DMS 273 (cell line): ENCODE results near the gene FXYD4.

Source experiments
- DNase-seq: peaks from one replicate; lab custom pipeline; 2025; ENCODE audit not compliant: unreplicated experiment; lab: John Stamatoyannopoulos, UW

The FXYD4 gene

GRCh38 chr10:43394868-43395267 is 23.4 kb downstream of the FXYD4 start:
- DNase-seq = no peak

GRCh38 chr10:43395571-43396060 is 24.2 kb downstream of the FXYD4 start:
- no peak for DNase-seq

GRCh38 chr10:43396061-43396927 is 24.9 kb downstream of the FXYD4 start:
- DNase-seq = no peak

- DNase-seq = no peak
These were observed 25.6 kb downstream of the FXYD4 start for GRCh38 chr10:43396928-43397624.

- DNase-seq = no peak
These were observed 27.5 kb downstream of the FXYD4 start for GRCh38 chr10:43398939-43399319.

GRCh38 chr10:43399320-43400310 is 28.2 kb downstream of the FXYD4 start:
- no peak for DNase-seq

GRCh38 chr10:43401627-43402026 is 30.2 kb downstream of the FXYD4 start:
- DNase-seq = no peak

- no peak for DNase-seq
These were observed 30.7 kb downstream of the FXYD4 start for GRCh38 chr10:43402176-43402575.

GRCh38 chr10:43402880-43403452 is 31.5 kb downstream of the FXYD4 start:
- DNase-seq = no peak

GRCh38 chr10:43403911-43404703 is 32.7 kb downstream of the FXYD4 start:
- no peak for DNase-seq

- no peak for DNase-seq
These were observed 33.3 kb downstream of the FXYD4 start for GRCh38 chr10:43404704-43405084.

- DNase-seq = peak; percentile 75
These were observed 35.7 kb downstream of the FXYD4 start for GRCh38 chr10:43407148-43407575.

- DNase-seq = peak; percentile 90
These were observed 36.3 kb downstream of the FXYD4 start for GRCh38 chr10:43407576-43408330.

GRCh38 chr10:43408331-43408709 is 36.9 kb downstream of the FXYD4 start:
- no peak for DNase-seq

- peak; percentile 95 for DNase-seq
These were observed 37.4 kb downstream of the FXYD4 start, which contains the start of gene HNRNPF for GRCh38 chr10:43408710-43409384. Gene HNRNPF, minus strand, starts transcription at chr10:43409186. Its CDS starts 21,302 bp downstream, at chr10:43387884.

- peak; percentile 40 for DNase-seq
These were observed 38.1 kb downstream of the FXYD4 start for GRCh38 chr10:43409385-43410109.

- DNase-seq = no peak
These were observed 38.9 kb downstream of the FXYD4 start for GRCh38 chr10:43410345-43410744.

- no peak for DNase-seq
These were observed 40.1 kb downstream of the FXYD4 start for GRCh38 chr10:43411536-43411935.
